H1 (cell line): ENCODE data around the gene SLC5A9. TPM values are rescaled to one million over a fixed set of nuclear protein-coding genes. Genes with fewer than 3 reads are reported as not detected.

Experiments
- CTCF ChIA-PET: fragments of 300-600 bp; sonication (Branson Sonifier 250); formaldehyde crosslinking; loops from one replicate; lab custom pipeline; 2021; ENCODE audit not compliant: partially characterized antibody; lab: Charles Lee
- POLR2A ChIA-PET: fragments of 300-600 bp; sonication (Branson Sonifier 250); formaldehyde crosslinking; loops from one replicate; lab custom pipeline; 2021; ENCODE audit warnings: inconsistent platforms; ENCODE audit not compliant: partially characterized antibody; lab: Charles Lee
- DNase-seq, 2 experiments: peaks; one replicate each; pipeline versions ENCODE4 v3.0.0 to v3.0.0-alpha.2; 2010 to 2022; ENCODE audit warnings: low spot score in 2 of 2, low read depth in 1 of 2, mixed read lengths in 1 of 2
- FAIRE-seq: peaks from 2 replicates; lab custom pipeline; 2011; peaks lifted over from hg19 to GRCh38; lab: Jason Lieb, UNC
- H2AFZ ChIP-seq: 2 replicates; pipeline ENCODE4 v1.8.1; 2012; ENCODE audit warnings: low read length, inconsistent platforms
- H2AK5ac ChIP-seq: 2 replicates; pipeline ENCODE4 v1.6.1; 2013; ENCODE audit warnings: low read depth, low read length
- H2BK120ac ChIP-seq: replicated peaks from 2 replicates; pipeline ENCODE3; 2013; ENCODE audit warnings: low read depth, low read length, inconsistent platforms
- H2BK12ac ChIP-seq: 2 replicates; pipeline ENCODE4 v1.6.1; 2013; ENCODE audit warnings: low read depth, low read length
- H2BK15ac ChIP-seq: 2 replicates; pipeline ENCODE4 v1.6.1; 2013; ENCODE audit warnings: low read length
- H2BK20ac ChIP-seq: 2 replicates; pipeline ENCODE4 v1.6.1; 2013; ENCODE audit warnings: low read length
- H2BK5ac ChIP-seq: 2 replicates; pipeline ENCODE4 v1.6.1; 2013; ENCODE audit warnings: low read depth, low read length
- H3K14ac ChIP-seq: 2 replicates; pipeline ENCODE4 v1.6.1; 2013; ENCODE audit warnings: inconsistent platforms; ENCODE audit not compliant: insufficient read length
- H3K18ac ChIP-seq: 2 replicates; pipeline ENCODE4 v1.6.1; 2013; ENCODE audit warnings: low read length; ENCODE audit errors: extremely low read depth
- H3K23ac ChIP-seq: 2 replicates; pipeline ENCODE4 v1.6.1; 2013; ENCODE audit warnings: inconsistent platforms; ENCODE audit not compliant: insufficient read length
- H3K23me2 ChIP-seq: 2 replicates; pipeline ENCODE4 v1.6.1; 2013; ENCODE audit warnings: low read depth, low read length
- H3K27ac ChIP-seq: 2 replicates; pipeline ENCODE4 v1.6.1; 2011; ENCODE audit warnings: low read depth, low read length, inconsistent platforms
- H3K27me3 ChIP-seq, 4 experiments: replicated peaks in 1 of 4; 1 replicate in 1 of 4; 2 replicates in 3 of 4; pipeline versions ENCODE4 v1.6.1 to v1.8.1; 2011 to 2013; ENCODE audit warnings: low read length in 3 of 4, mild to moderate bottlenecking in 3 of 4, inconsistent platforms in 2 of 4, mixed read lengths in 2 of 4, moderate library complexity in 1 of 4; ENCODE audit not compliant: control insufficient read depth in 3 of 4, insufficient read depth in 3 of 4; ENCODE audit errors: extremely low read depth in 1 of 4
- H3K36me3 ChIP-seq, 4 experiments: 2 replicates each; pipeline versions ENCODE4 v1.6.1 to v1.8.1; 2011 to 2013; ENCODE audit warnings: mild to moderate bottlenecking in 4 of 4, low read length in 3 of 4, moderate library complexity in 2 of 4, control low read depth in 1 of 4, inconsistent platforms in 1 of 4; ENCODE audit not compliant: insufficient read depth in 4 of 4, control insufficient read depth in 2 of 4
- H3K4ac ChIP-seq: replicated peaks from 2 replicates; pipeline ENCODE3; 2013; ENCODE audit warnings: low read length, low read depth, mixed read lengths, inconsistent platforms; ENCODE audit not compliant: insufficient read length
- H3K4me1 ChIP-seq, 4 experiments: replicated peaks in 1 of 4; 1 replicate in 1 of 4; 2 replicates in 3 of 4; pipeline versions ENCODE4 v1.6.1 to v1.8.1; 2011 to 2013; ENCODE audit warnings: low read length in 3 of 4, inconsistent platforms in 2 of 4, mixed read lengths in 1 of 4; ENCODE audit not compliant: insufficient read depth in 4 of 4, control insufficient read depth in 3 of 4
- H3K4me2 ChIP-seq, 2 experiments: 2 replicates each; pipeline versions ENCODE4 v1.6.1 to v1.8.1; 2011 to 2013; ENCODE audit warnings: low read depth in 2 of 2, low read length in 2 of 2, control low read depth in 1 of 2, inconsistent platforms in 1 of 2, mild to moderate bottlenecking in 1 of 2; ENCODE audit not compliant: insufficient read depth in 1 of 2
- H3K4me3 ChIP-seq, 4 experiments: fragments of 200-600, 300-600 bp in 1 of 4; sonication (generic), shearing (Covaris generic), sonication (Bioruptor Twin) in 1 of 4; 2 replicates each; pipeline versions ENCODE4 v1.5.1 to v1.8.1; 2011 to 2016; ENCODE audit warnings: low read length in 4 of 4, low read depth in 3 of 4, control low read depth in 2 of 4, inconsistent platforms in 2 of 4, mild to moderate bottlenecking in 2 of 4, mixed read lengths in 1 of 4, moderate library complexity in 1 of 4; ENCODE audit not compliant: insufficient read depth in 2 of 4; ENCODE audit errors: extremely low read depth in 1 of 4
- H3K56ac ChIP-seq: replicated peaks from 2 replicates; pipeline ENCODE3; 2013; ENCODE audit warnings: low read depth, mild to moderate bottlenecking, mixed read lengths, low read length, inconsistent platforms; ENCODE audit not compliant: insufficient read length
- H3K79me1 ChIP-seq: 2 replicates; pipeline ENCODE4 v1.6.1; 2013; ENCODE audit warnings: low read depth, low read length, control low read depth
- H3K79me2 ChIP-seq, 2 experiments: 2 replicates each; pipeline versions ENCODE4 v1.6.1 to v1.8.1; 2012 to 2013; ENCODE audit warnings: low read length in 2 of 2, mild to moderate bottlenecking in 2 of 2, inconsistent platforms in 1 of 2; ENCODE audit not compliant: insufficient read depth in 2 of 2, control insufficient read depth in 1 of 2
- H3K9ac ChIP-seq, 4 experiments: replicated peaks in 1 of 4; 1 replicate in 1 of 4; 2 replicates in 3 of 4; pipeline versions ENCODE4 v1.6.1 to v1.8.1; 2011 to 2013; ENCODE audit warnings: low read depth in 3 of 4, low read length in 3 of 4, control low read depth in 2 of 4, mild to moderate bottlenecking in 2 of 4, moderate library complexity in 2 of 4, inconsistent platforms in 1 of 4; ENCODE audit errors: extremely low read depth in 1 of 4
- H3K9me3 ChIP-seq, 2 experiments: 2 replicates each; pipeline versions ENCODE4 v1.6.1 to v1.8.1; 2012 to 2013; ENCODE audit warnings: mild to moderate bottlenecking in 2 of 2, moderate library complexity in 2 of 2, control low read depth in 1 of 2, inconsistent platforms in 1 of 2, low read depth in 1 of 2, low read length in 1 of 2, mixed read lengths in 1 of 2; ENCODE audit not compliant: insufficient read depth in 2 of 2
- H4K20me1 ChIP-seq, 2 experiments: replicated peaks in 1 of 2; 2 replicates each; pipeline versions ENCODE3 to v1.8.1; 2011 to 2013; ENCODE audit warnings: inconsistent platforms in 2 of 2, low read length in 2 of 2, mild to moderate bottlenecking in 1 of 2; ENCODE audit not compliant: insufficient read depth in 2 of 2, control insufficient read depth in 1 of 2
- H4K5ac ChIP-seq: 2 replicates; pipeline ENCODE4 v1.6.1; 2013; ENCODE audit warnings: low read length, low read depth, mixed read lengths, inconsistent platforms; ENCODE audit not compliant: insufficient read length
- H4K8ac ChIP-seq: 2 replicates; pipeline ENCODE4 v1.8.0; 2013; ENCODE audit warnings: mild to moderate bottlenecking, moderate library complexity, low read length, inconsistent platforms; ENCODE audit not compliant: insufficient read depth; ENCODE audit errors: extremely low read depth
- H4K91ac ChIP-seq: replicated peaks from 2 replicates; pipeline ENCODE3; 2013; ENCODE audit warnings: low read length, mixed read lengths, inconsistent platforms; ENCODE audit not compliant: insufficient read length
- CHD2 ChIP-seq: IDR thresholded peaks from 2 replicates; pipeline ENCODE4 v1.6.1; 2012; ENCODE audit warnings: low read length, improper control_type of control experiment
- WGBS, 2 experiments: shearing (Covaris generic) in 1 of 2; methylation state at CpG; one replicate each; pipeline versions ENCODE4 v1.1.6 to v1.1.7; 2013 to 2015; ENCODE audit warnings: low lambda C conversion rate in 2 of 2, mixed read lengths in 2 of 2, inconsistent platforms in 1 of 2, low coverage in 1 of 2, missing lambda C conversion rate in 1 of 2; ENCODE audit not compliant: insufficient replicate concordance in 2 of 2, insufficient coverage in 1 of 2, insufficient read length in 1 of 2; ENCODE audit errors: extremely low coverage in 1 of 2, missing lambda C conversion rate in 1 of 2; 5-methylcytosine and 5-hydroxymethylcytosine counted together
- polyA plus RNA-seq, 7 experiments: library from polyadenylated mRNA; depleted of rRNA in 3 of 7; stranded (reverse) in 5 of 7; unstranded in 2 of 7; fragments of >200 nt in 5 of 7; fragments of 200-250 nt in 2 of 7; gene quantifications; 1 replicate in 5 of 7; 2 replicates in 1 of 7; 4 replicates in 1 of 7; pipeline versions ENCODE4 v1.2.1 to v1.2.3, GENCODE V29; 2011 to 2013; ENCODE audit warnings: missing spikeins in 2 of 7, mixed read lengths in 2 of 7
- total RNA-seq: library from RNA; stranded (reverse); fragmentation: NEBNext Ultra II Directional; extraction: Animal tissue kit (Norgen Biotek cat#: 25700); gene quantifications from 2 replicates; pipeline ENCODE4 v1.2.1, GENCODE V29; 2021

Gene SLC5A9
- total and polyA plus RNA-seq, 2 of the 8 experiments (the other 6 are each of a cell fraction or from before 2014, with no cell fraction given): 0.03 TPM; not detected in 1

GRCh38 chr1:48251323-48251722, 28.8 kb downstream of the SLC5A9 start:
- Histone ChIP-seq H3K9ac (no peak overlapping the region), H2BK15ac (no peak overlapping the region), H3K18ac (no peak overlapping the region), H4K8ac (no peak overlapping the region), H3K14ac (no peak overlapping the region), H3K4me3 (no peak overlapping the region), H3K4ac (no peak overlapping the region), H2BK12ac (no peak overlapping the region), H3K27me3 (no peaks in the 10 kb centered on the region), H3K27ac (no peak overlapping the region), H4K5ac (no peak overlapping the region), H3K23me2 (no peaks in the 10 kb centered on the region; the same call in 1 of the 2 replicates), H3K79me1 (no peaks in the 10 kb centered on the region), H2BK20ac (no peak overlapping the region), H3K4me2 (no peak overlapping the region), H3K36me3 (no peaks in the 10 kb centered on the region)
- DNase-seq (no peak), FAIRE-seq (no peak)
- 76% methylated on average over 2 of the region's 2 CpGs; no CpG with 5 or more reads in 1 of the 2 experiments for WGBS, 2 experiments
- no peak for TF ChIP-seq CHD2
- TF ChIP-seq, all 59 proteins: peak for 0
- Histone ChIP-seq H3K79me2 (no peaks in the 10 kb centered on the region), H2AFZ (no peak overlapping the region), H3K56ac (no peak overlapping the region), H3K23ac (no peak overlapping the region), H2BK120ac (no peak overlapping the region), H2AK5ac (no peak overlapping the region), H3K9me3 (no peaks in the 10 kb centered on the region), H2BK5ac (no peak overlapping the region), H4K20me1 (no peaks in the 10 kb centered on the region), H4K91ac (no peak overlapping the region), H3K4me1 (no peaks in the 10 kb centered on the region)
- ChIA-PET POLR2A (no interaction called here), CTCF (interaction anchor here (0.8 to 7.2 kb wide), 6 partner anchors 9 to 245 kb away, joined by 3 to 53 read pairs (median 4); no protein-coding TSS in a partner anchor)
